CD4-positive, alpha-beta T cell treated with Interleukin-21 for 1 hour (primary cell): Measurements from ENCODE around the gene TMEM182.

ENCODE experiments used
- DNase-seq: peaks from one replicate; pipeline ENCODE4 v3.0.0-alpha.2; 2020

The TMEM182 gene

GRCh38 chr2:102803041-102803896, 41.4 kb downstream of the TMEM182 start:
- DNase-seq = peak; percentile 4

GRCh38 chr2:102803897-102804217, 42.0 kb downstream of the TMEM182 start:
- DNase-seq = no peak

- DNase-seq = peak; percentile 31
These were observed 44.5 kb downstream of the TMEM182 start for GRCh38 chr2:102806250-102806837.

GRCh38 chr2:102809291-102810189, 47.7 kb downstream of the TMEM182 start:
- no peak for DNase-seq

- no peak for DNase-seq
These were observed 53.5 kb downstream of the TMEM182 start for GRCh38 chr2:102815285-102815684.

GRCh38 chr2:102826904-102827303, 65.1 kb downstream of the TMEM182 start:
- no peak for DNase-seq

GRCh38 chr2:102832789-102833188, 71.0 kb downstream of the TMEM182 start:
- DNase-seq = no peak

- DNase-seq = no peak
These were observed 72.9 kb downstream of the TMEM182 start for GRCh38 chr2:102834523-102835273.

- no peak for DNase-seq
These were observed 75.9 kb downstream of the TMEM182 start for GRCh38 chr2:102837626-102838198.

GRCh38 chr2:102839668-102840388, 78.0 kb downstream of the TMEM182 start:
- peak; percentile 34 for DNase-seq

GRCh38 chr2:102841107-102841840, 79.4 kb downstream of the TMEM182 start:
- no peak for DNase-seq

GRCh38 chr2:102843764-102844443, 82.1 kb downstream of the TMEM182 start:
- DNase-seq = no peak

- no peak for DNase-seq
These were observed 83.1 kb downstream of the TMEM182 start for GRCh38 chr2:102844911-102845310.

GRCh38 chr2:102848366-102848839, 86.6 kb downstream of the TMEM182 start:
- DNase-seq = no peak

- no peak for DNase-seq
These were observed 89.1 kb downstream of the TMEM182 start for GRCh38 chr2:102850888-102851287.

GRCh38 chr2:102852867-102853266, 91.0 kb downstream of the TMEM182 start:
- DNase-seq = no peak
